Neural progenitor cell (in vitro differentiated cells): ENCODE results near the gene GXYLT2.

ENCODE experiments used
- EZH2 ChIP-seq: fragments of 200-600 bp; sonication (generic); IDR thresholded peaks from 2 replicates; pipeline ENCODE4 v1.6.1; 2017; ENCODE audit warnings: antibody characterized with exemption, mild to moderate bottlenecking, moderate library complexity
- EZH2phosphoT487 ChIP-seq: fragments of 200-600 bp; sonication (generic); IDR thresholded peaks from 2 replicates; pipeline ENCODE4 v1.6.1; 2017; ENCODE audit warnings: antibody characterized with exemption
- TF ChIP-seq, protein P1 (sequence below): fragments of 200-600 bp; sonication (generic); IDR thresholded peaks from 2 replicates; pipeline ENCODE4 v1.5.1; 2017; ENCODE audit warnings: antibody characterized with exemption, mild to moderate bottlenecking

DNA sequence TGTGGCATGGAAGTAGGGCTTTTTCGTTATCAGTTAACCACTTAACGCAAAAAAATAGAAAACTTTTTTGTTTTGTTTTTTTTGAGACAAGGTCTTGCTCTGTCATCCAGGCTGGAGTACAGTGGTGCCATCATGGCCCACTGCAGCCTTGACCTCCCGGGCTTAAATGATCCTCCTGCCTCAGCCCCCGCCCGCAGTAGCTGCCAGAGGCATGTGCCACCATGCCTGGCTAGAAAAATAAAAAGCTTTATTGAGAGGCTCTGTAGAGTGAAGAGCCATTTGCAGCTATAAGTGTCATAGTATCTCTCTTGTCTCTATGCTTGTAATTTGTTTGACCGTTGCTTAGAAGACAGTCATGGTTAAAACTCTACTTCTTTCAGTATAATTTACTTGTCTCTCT lies 122.3 kb downstream of the GXYLT2 start:
- TF ChIP-seq, protein P1, sequence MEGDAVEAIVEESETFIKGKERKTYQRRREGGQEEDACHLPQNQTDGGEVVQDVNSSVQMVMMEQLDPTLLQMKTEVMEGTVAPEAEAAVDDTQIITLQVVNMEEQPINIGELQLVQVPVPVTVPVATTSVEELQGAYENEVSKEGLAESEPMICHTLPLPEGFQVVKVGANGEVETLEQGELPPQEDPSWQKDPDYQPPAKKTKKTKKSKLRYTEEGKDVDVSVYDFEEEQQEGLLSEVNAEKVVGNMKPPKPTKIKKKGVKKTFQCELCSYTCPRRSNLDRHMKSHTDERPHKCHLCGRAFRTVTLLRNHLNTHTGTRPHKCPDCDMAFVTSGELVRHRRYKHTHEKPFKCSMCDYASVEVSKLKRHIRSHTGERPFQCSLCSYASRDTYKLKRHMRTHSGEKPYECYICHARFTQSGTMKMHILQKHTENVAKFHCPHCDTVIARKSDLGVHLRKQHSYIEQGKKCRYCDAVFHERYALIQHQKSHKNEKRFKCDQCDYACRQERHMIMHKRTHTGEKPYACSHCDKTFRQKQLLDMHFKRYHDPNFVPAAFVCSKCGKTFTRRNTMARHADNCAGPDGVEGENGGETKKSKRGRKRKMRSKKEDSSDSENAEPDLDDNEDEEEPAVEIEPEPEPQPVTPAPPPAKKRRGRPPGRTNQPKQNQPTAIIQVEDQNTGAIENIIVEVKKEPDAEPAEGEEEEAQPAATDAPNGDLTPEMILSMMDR = no peak
- TF ChIP-seq EZH2 (no peak), EZH2phosphoT487 (no peak)
